HuH-7.5 (cell line): ENCODE measurements around the gene GALNT16.

Source experiments
- DNase-seq: peaks from one replicate; pipeline ENCODE4 v3.0.0; 2011; ENCODE audit warnings: low spot score

The GALNT16 gene

DNA sequence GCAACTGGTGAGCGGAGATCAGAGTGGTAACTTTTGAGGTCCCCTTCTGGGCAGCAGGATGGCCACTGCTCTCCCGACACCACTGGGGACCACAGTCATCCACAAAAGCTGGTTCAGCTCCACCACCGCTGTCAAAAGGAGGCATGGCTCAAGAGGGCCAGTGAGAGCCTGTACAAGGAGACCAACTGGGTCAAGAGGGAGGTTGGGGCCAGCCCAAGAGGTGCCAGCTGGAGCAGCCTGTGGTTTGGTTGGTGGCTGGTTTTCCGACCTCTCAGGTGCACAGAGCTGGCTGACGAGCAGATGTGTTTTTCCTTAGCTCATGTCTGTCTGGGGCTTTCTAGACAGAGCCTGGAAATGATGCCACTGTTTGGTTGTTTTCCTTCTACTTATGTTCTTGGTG lies 78.0 kb downstream of the GALNT16 start:
- DNase-seq: no peak

DNA sequence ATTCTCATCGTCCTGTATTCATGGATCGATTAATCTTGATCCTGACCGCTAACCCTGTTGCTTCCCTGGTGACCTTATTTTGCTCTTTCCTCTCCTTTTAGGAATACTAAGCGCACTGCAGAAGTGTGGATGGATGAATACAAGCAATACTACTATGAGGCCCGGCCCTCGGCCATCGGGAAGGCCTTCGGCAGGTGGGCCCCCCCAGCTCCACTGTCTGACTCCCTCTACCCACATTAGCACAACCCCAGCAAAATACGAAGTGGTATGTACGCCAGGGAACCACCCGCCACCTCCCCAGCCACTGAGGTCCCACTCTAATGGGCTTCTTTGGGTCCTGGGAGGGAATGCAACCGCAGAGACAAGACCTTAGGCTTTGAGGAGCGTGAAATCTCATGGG lies 79.5 kb downstream of the GALNT16 start:
- no peak for DNase-seq

DNA sequence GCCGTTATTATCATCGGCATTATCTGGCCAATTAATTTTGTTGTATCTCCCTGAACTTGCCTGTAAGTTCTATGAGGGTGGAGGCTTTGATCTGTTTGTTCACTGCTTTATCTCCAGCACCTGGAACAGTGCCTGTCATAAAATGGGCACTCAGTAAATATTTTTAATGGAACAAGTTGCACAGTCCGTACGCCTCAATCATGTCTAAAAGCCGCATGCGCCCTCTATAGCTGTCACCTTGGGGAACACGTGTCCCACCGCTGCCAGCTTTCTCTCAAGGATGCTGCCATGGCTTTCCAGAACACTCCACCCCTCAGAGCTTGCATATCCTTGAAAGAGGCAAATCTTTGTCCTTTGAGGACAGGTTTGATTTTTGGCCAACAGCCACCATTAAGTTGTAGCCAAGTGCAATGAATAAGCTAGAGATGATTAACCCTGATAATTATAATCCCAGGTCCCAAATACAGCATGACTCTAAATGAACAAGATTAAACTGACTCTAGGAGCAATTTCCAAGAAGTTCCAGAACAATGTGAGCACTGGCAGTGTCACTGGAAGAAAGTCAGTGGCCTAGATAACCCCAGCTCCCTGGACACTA lies 83.1 kb downstream of the GALNT16 start:
- DNase-seq: no peak

DNA sequence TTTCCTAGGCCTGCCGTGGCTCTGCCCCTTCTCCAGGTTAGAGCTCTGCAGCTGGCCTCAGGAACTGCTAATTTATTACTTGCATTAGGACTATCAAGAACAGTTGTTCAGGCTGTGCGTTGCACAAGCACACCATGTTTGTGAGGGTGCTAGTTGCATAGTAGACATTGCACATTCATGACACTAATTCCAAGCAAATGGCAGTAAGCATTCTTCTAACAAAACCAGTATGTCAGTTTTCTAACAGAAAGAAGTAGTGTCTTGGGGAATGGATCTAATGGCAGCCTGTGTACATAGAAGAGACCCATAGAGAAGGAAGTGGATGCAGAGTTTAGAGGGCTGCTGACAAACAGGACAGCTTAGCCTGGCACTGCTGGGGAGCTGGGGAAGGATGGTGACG lies 84.2 kb downstream of the GALNT16 start:
- no peak for DNase-seq

DNA sequence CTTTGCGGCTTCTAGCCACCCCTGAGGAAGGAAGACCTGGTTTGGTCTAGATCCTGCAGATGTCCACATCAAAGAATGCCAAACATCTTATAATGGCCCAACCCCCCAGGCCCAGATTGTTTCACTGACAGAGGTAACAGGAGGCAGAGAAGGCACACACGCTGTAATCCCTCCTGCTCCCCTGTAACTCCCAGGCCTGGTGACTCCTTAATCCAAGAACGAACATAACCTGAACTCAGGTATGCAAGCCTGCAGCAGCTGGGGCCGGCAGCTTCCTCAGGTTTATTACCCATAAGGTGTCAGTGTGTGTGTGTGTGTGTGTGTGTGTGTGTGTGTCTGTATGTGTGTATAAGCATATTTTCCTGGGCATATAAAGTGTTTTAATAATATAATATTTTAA lies 85.4 kb downstream of the GALNT16 start:
- DNase-seq: no peak

DNA sequence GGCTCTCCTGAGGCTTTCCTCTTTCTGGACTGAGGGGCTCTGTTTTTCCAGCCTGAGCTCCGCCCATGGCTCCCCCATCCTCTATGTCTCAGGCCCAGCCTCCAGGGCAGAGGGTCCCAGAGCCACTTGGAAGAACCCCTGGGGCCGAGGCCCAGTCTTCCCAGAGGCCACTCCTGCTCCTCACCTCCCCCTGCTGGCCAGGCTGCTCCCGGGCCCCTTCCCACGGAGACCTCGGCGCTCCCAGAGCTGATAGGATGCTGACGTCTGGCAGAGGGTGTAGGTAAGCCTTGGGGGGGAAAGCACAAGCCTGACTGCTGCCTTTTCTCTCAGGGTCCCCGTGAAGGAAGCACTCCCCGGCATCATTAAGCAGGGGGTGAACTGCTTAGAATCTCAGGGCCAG lies 86.8 kb downstream of the GALNT16 start:
- peak; percentile 63 for DNase-seq

DNA sequence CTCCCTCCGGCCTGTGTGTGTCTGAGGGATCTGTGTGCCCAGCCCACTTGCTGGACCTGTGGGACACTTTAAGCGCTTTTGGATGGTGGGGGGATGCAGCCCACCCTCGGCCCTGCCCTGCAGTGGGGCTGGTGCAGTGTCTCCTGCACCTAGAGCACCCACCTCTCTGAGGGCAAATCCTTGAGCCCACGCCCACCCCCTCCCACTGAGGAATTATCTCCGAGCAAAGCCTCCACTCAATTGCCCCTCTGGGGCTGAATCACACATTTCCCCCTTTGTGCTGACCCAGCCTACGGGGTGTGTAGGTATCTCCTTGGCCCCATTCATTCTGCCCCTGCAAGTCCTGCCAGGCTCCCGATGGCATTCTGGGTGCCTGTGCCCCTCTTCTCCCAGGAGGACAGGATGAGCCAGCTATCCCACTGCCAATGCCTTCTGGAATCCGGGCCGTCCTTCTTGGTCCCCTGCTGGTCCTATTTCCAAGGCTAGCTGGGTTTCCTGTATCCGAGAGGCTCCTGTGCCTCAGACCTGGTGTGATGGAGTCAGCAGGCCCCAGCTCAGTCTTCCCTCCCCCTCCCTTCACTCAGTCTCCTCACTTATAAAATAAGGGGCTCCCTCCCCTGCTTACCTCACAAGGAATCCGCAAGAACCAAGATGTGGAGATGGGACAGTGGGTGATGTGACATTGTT lies 89.3 kb downstream of the GALNT16 start:
- no peak for DNase-seq

DNA sequence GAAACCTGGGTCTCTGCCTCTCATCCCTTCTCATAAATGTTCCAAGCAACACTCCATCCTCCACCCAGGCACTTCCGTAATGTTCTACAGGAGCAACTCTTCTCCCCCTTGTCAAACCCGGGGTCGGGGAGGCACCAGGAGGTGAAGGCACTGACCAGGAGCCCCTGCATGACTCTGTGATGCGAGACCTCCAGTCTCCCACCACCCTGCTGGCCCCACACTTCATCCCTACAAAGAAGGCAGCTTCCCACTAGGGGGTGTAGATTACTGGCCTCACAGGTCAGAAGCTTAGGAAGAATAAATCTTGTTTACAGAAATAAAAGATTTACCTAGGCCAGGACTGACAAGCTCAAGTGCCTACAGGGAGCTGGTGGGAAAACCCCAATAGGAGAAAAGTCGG lies 90.9 kb downstream of the GALNT16 start:
- no peak for DNase-seq

DNA sequence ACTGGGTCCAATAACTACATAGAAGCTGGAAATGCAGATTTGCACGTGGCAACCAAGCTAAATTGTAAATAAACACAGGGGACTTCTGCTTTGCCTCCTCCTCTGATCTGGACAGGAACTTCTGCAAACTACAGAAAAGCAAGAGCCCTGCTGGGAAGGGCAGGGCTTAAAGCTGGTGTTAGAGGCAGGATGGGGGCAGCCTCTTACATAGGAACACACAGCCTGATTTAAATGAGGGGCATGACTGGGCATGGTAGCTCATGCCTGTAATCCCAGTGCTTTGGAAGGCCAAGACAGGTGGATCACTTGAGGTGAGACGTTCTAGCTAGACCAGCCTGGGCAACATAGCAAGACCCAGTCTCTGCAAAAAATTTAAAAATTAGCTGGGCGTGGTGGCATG lies 91.4 kb downstream of the GALNT16 start:
- no peak for DNase-seq

DNA sequence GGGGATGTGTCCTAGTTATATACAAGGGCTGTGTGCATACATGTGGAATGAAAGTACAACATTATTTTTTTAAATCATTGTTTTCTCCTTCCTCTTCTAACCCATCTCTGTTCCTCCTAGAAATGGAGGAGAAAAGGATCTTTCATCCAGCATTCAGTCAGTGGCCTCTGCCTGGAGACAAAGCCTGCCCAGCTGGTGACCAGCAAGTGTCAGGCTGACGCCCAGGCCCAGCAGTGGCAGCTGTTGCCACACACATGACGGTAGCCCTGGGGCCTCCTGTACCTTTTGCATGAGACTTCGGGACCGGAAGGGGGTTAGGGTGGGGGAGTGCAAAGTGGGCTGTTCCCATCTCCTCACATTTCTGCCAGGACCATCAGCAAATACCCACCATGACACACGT lies 92.0 kb downstream of the GALNT16 start:
- no peak for DNase-seq

DNA sequence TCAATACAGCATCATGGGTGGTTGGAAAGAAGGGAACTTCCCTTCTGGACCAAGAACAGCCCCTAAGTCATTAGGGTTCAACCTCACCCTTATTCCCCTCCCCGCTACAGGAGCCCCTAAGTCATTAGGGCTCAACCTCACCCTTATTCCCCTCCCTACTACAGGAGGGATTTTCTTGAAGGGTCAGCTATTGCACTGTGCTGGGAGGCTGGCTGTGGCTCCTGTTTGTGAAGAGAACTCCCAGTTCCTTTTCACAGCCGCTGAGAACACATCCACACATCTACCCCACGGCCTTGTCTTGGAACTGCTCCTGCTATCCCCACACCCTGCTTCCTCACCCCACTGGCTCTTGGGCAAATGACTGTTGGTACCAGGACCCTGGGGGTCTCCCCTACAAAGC lies 93.2 kb downstream of the GALNT16 start:
- DNase-seq: no peak

DNA sequence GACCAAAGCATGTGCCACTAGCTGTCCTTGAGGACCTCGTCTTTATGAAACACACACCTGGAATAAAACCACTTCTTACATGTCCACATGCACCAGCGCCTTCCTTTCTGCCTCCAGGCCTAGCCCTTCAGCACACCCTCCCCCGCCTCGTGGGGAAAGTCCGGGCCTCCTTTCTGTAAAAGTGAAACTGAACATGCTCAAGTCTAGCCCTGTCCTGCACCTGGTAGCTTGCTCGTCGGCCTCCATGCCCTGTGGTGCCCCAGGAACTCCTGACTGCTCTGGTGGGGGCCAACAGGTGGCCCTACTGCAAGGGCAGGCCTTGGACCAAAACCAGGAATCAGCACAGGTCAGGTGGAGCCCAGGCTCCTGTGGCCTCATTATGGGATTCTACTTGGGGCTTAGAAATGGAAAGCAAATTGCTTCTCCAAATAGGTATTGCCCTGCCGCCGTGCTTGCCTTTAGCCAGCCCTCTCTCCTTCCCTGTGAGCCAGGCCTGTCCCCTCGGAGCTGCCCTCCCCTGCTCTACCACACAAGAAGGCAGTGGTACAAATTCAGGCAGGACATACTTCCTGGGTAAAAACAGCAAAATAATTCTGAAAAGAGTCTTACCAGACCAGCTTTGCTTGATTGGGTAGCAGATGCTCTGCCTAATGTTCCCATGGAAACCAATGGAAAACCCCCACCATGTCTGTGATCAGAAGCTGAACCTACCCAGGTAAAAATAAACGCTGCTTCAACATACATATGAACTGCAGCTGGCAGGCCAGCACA lies 94.6 kb downstream of the GALNT16 start:
- no peak for DNase-seq

DNA sequence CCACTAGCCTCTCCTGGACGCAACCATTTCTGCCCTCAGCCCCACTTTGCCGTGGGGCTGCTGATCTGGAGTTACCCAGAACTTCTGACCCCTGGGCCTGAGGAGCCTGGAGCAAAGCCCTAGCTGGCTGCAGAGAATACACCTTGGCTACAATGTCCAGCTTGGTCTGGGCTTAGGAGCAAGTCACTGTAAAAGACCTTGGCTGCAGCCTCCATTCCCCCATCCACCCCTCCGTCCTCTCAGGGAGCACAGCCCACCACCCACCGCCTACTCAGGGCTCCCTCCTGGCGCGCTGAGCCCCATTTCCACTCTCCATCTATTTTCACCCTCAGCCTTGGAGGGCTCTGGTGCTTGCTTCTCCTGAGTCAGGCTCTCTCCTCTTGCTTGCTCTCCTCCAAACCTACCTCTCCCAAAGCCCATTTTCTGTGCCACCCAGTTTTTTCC lies 95.2 kb downstream of the GALNT16 start:
- no peak for DNase-seq

DNA sequence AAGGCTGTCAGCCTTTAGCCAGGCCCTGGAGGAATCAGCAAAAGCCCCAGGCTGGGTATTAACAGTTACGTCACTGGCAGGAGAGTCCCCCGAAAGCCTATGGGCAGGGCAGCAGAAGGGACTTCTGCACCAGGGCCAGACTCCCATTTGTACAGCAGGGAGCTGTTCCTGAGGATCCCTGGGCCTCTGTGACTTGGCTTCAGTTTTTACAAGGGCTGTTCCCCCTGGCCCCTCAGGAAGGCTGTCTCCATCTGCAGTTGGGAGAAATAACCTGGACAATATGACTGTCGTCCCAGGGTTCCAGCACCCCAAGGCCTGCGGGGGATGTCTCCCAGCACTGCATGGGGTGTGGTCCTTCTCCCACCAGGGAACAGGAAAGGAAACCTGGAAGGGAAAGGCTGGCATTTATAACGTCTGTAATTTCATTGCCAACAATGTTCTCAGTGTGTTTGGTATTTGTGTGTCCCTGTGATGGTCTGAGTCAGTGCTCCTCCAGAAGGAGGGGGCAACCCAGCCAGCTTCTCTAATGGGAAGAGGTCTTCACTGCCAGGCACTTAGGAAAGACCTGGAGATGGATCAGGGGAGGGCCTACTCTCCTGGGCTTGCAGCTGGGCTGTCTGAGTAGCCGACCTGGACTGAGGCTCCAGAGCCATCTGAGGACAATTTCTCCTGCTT lies 95.8 kb downstream of the GALNT16 start:
- DNase-seq: no peak

DNA sequence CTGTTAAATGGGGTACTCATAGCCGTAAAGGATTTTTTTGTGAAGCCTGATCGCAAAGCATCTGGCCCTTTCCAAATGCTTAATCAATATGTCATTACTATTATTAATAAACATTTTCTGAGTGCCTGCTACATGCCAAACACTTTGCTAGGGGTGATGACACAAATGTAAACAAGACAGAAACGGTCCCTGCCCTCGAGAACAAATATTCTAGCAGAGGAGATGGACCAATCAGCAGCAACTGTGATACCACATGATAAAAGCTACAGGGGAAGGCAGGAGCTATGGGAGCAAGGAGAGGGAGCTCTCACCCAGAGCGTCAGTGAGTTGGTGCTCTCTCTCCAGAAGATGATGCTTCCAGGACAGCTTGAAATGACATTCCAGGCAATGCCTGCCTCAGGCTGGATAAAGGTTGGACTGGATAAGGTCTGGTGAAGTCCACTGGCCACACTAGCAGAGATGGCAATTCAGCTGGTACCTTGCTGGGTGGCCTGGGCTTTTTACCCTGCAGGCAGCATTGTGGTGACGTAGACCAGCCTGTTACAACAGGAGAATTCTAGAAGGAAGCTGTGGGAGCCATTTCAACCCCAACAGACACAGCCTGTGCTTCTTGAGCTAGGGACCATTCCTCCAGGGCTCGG lies 97.1 kb downstream of the GALNT16 start:
- peak; percentile 41 for DNase-seq

DNA sequence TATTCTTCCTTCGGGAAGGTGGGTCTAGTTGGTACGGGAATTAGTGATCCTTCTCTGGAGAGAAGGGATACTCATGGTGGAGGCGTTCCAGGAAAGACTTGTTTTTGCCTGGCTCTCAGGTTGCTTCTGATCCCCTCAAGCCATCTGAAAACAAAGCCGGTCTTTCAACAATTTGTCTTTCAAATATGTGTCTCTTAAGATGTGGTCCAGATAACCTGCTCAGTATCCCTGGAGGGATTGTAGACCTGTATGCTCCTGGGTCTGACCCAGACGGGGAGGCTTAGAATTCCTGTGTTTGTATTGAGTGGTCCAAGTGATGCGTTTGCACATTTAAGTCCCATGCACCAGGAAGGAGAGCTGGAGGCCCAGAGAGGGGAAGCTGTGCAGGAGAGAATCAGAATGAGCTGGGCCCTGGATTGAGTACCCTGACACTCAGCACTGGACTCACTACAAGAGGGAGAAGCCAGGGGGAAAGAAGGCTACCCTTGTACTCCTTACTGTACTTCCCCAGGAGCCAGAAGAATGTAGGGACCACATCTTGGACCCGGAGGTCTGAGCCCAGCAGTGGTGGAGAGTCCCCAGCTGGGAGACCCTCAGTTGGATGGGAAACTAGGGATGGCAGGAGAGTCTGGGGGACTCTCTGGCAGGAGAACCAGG lies 97.7 kb downstream of the GALNT16 start:
- DNase-seq: no peak

DNA sequence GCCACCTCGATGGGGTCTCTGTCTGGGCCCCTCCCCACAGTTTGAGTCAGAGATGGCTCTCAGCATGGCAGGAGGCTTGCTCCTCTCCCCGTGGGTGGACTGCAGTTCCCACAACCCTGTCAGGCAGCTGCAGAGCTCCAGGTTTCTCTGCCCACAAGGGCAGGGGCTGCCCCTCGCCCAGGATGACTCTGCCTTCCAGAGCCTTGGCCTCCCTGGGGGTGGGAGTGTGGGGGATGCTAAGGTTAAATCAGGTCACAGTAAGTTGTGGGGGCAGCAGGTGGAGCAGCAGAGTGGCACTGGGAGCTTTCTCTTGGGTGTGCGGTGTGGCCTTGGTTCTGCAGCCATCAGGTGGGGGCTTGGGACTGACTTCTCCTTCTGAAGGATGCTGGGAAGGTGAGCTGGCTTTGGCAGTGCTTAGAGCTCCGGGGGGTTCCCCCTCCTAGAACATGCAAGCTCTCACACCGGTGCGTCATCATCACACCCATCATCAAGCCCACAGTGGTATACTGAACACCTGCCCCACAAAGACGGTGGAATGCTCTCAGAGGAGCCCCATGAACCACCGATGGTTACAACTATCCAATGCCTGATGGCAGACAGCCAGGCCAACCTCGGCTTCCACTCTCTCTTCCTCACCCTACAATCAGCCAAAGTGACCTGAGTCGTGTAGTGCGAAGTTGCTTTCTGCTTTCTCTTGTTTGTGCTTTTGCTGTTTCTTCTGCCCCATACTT lies 98.4 kb downstream of the GALNT16 start:
- no peak for DNase-seq

DNA sequence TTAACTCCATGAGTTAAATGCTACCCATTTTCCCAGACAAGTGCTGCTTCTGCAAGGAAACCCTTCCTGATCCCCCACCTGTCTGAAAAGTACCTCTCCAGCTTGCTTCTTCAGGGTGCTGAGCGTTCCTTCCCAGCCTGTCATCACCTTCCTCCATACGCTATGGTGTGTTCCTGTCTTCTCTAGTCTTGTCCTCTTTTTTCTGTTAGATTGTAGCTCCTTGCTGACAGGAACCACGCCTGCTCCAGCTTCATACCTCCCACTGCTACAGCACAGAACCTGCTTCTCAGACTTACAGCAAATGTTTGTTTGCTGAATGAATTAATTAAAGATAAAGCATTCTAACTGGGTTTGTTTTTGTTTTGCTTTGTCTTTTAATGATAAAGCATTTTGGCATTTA lies 99.0 kb downstream of the GALNT16 start:
- DNase-seq: no peak

DNA sequence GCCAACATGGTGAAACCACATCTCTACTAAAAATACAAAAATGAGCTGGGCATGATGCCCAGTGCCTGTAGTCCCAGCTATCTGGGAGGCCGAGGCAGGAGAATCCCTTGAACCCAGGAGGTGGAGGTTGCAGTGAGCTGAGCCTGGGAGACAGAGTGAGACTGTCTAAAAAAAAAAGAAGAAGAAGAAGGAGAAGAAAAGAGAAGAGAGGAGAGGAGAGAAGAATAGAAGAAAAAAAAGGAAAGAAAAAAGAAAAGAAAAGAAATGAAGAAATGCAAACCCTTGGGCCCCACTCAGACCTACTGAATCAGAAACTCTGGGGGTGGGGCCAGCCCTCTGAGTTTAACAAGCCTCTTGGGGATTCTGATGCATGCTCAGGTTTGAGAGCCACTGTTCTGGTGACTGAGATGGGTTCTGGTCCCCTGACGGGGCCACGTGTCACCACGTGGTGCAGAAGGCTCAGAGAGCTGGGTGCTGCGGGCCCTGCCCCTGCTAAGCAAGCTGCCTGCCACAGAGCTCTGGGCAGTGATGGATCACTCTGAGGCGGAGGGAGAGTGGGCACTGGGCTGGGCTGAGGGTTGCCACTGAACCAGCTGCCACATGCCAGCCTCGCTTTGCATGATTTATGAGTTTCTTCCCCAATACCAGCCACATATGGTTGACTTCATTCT lies 100.6 kb downstream of the GALNT16 start:
- no peak for DNase-seq

DNA sequence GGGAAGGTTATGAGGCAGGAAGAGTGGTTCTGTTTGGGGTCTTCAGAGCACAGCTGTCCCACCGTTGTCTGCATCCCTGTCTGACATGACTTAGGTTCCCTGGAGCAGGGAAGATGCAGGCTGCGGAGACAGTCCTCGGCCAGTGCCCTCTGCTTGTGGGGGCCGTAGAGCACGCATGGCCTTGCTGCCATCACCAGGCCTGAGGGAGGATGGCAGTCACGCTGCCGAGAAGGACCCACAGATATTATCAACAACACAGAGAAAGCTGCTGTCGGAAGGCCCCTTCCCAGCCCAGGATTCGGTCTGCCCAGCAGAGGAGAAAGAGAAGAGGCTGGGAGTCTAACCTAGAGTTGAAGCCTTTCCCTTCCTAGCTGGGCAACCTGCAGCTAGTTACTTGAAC lies 103.1 kb downstream of the GALNT16 start:
- DNase-seq: no peak

DNA sequence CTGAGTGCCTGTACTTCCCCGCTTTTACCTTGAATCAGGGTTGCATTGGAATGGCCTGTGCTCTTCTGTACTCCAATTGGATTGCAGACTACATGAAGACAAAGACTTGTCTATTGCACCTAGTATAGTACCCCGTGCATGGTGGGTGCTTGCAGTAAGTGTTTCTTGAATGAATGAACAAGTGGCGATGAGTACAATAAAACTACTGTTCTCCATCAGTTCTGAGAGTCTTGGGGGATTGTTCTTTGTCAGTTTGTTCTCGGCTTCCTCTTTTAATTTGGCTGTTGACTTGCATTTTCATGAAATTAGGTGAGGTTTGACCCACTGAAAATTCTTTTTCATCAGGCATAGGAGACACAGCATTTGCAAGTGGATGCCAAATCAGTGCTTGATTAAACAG lies 104.0 kb downstream of the GALNT16 start:
- no peak for DNase-seq
